ENCODE results near the gene CRYBG1. TPM values are rescaled to one million over a fixed set of nuclear protein-coding genes. Genes with fewer than 3 reads are reported as not detected.

The CRYBG1 gene
- polyA plus RNA-seq, 1 experiment: 0.75 TPM

GRCh38 chr6:106501960-106502371 is 141.4 kb downstream of the CRYBG1 start:
- ChIA-PET POLR2A (no interaction called here), CTCF (no interaction called here)
- no peak for TF ChIP-seq CTCF (IDR thresholded peaks at IDR 0.05; ENCODE audit: insufficient read depth, low read depth, low read length)
- H3K36me3 ChIP-seq (ENCODE audit: control insufficient read depth, insufficient read depth, low read length): no peaks in the 10 kb centered on the region
- H3K27me3 ChIP-seq (ENCODE audit: control insufficient read depth, insufficient read depth, low read length): no peaks in the 10 kb centered on the region; the same call in 1 of the 2 replicates
- H3K4me3 ChIP-seq (ENCODE audit: low read depth, low read length): no peak overlapping the region
- DNase-seq (ENCODE audit: low read depth): no peak

GRCh38 chr6:106502559-106502958 is 142.0 kb downstream of the CRYBG1 start:
- H3K27me3 ChIP-seq (ENCODE audit: control insufficient read depth, insufficient read depth, low read length): no peaks in the 10 kb centered on the region; the same call in 1 of the 2 replicates
- no peaks in the 10 kb centered on the region for H3K36me3 ChIP-seq (ENCODE audit: control insufficient read depth, insufficient read depth, low read length)
- TF ChIP-seq CTCF (IDR thresholded peaks at IDR 0.05; ENCODE audit: insufficient read depth, low read depth, low read length): no peak
- H3K4me3 ChIP-seq (ENCODE audit: low read depth, low read length): no peak overlapping the region
- ChIA-PET POLR2A (no interaction called here), CTCF (no interaction called here)
- no peak for DNase-seq (ENCODE audit: low read depth)

- no peak for TF ChIP-seq CTCF (IDR thresholded peaks at IDR 0.05; ENCODE audit: insufficient read depth, low read depth, low read length)
- Histone ChIP-seq H3K4me3 (ENCODE audit: low read depth, low read length) (no peak overlapping the region), H3K36me3 (ENCODE audit: control insufficient read depth, insufficient read depth, low read length) (no peaks in the 10 kb centered on the region), H3K27me3 (ENCODE audit: control insufficient read depth, insufficient read depth, low read length) (peaks cover 9% of the 10 kb centered on the region)
- no peak for DNase-seq (ENCODE audit: low read depth)
- CTCF ChIA-PET: no interaction called here
- POLR2A ChIA-PET: no interaction called here
These were observed 147.8 kb downstream of the CRYBG1 start for GRCh38 chr6:106508277-106508676.

GRCh38 chr6:106508834-106509233 is 148.3 kb downstream of the CRYBG1 start:
- Histone ChIP-seq H3K4me3 (ENCODE audit: low read depth, low read length) (no peak overlapping the region), H3K27me3 (ENCODE audit: control insufficient read depth, insufficient read depth, low read length) (peaks cover 9% of the 10 kb centered on the region), H3K36me3 (ENCODE audit: control insufficient read depth, insufficient read depth, low read length) (no peaks in the 10 kb centered on the region)
- POLR2A ChIA-PET: no interaction called here
- DNase-seq (ENCODE audit: low read depth): no peak
- TF ChIP-seq CTCF (IDR thresholded peaks at IDR 0.05; ENCODE audit: insufficient read depth, low read depth, low read length): no peak
- CTCF ChIA-PET: no interaction called here

GRCh38 chr6:106509420-106510089 is 149.0 kb downstream of the CRYBG1 start:
- Histone ChIP-seq H3K4me3 (ENCODE audit: low read depth, low read length) (no peak overlapping the region), H3K36me3 (ENCODE audit: control insufficient read depth, insufficient read depth, low read length) (no peaks in the 10 kb centered on the region), H3K27me3 (ENCODE audit: control insufficient read depth, insufficient read depth, low read length) (peaks cover 9% of the 10 kb centered on the region)
- TF ChIP-seq CTCF (IDR thresholded peaks at IDR 0.05; ENCODE audit: insufficient read depth, low read depth, low read length): no peak
- DNase-seq (ENCODE audit: low read depth): no peak
- POLR2A ChIA-PET: no interaction called here
- CTCF ChIA-PET: interaction anchor here (0.7 to 1.4 kb wide), 2 partner anchors 57 to 488 kb away, joined by 3 to 7 read pairs; no protein-coding TSS in a partner anchor

Data from BJ (cell line).